Measurements from ENCODE around the gene ASS1.

Gene ASS1

GRCh38 chr9:130470950-130471349, 26.2 kb downstream of the ASS1 start:
- H3K9ac ChIP-seq (ENCODE audit: low read length) = no peak overlapping the region
- no peak overlapping the region for H3K27ac ChIP-seq (ENCODE audit: low read depth, low read length)
- no peaks in the 10 kb centered on the region for H3K36me3 ChIP-seq (ENCODE audit: insufficient read depth, low read length)
- H3K27me3 ChIP-seq (ENCODE audit: control insufficient read depth in 1 of 2, insufficient read depth in 2 of 2, low read length in 2 of 2) = no peaks in the 10 kb centered on the region
- no peak overlapping the region for H3K4me3 ChIP-seq (ENCODE audit: low read depth in 1 of 2, low read length in 2 of 2)
- no peaks in the 10 kb centered on the region for H3K4me1 ChIP-seq (ENCODE audit: insufficient read depth, low read length)
- no peaks in the 10 kb centered on the region for H3K9me3 ChIP-seq (ENCODE audit: low read length)

- Histone ChIP-seq H3K27ac (ENCODE audit: low read depth, low read length) (no peak overlapping the region), H3K9ac (ENCODE audit: low read length) (no peak overlapping the region), H3K9me3 (ENCODE audit: low read length) (no peaks in the 10 kb centered on the region), H3K4me1 (ENCODE audit: insufficient read depth, low read length) (no peaks in the 10 kb centered on the region), H3K27me3 (ENCODE audit: control insufficient read depth in 1 of 2, insufficient read depth in 2 of 2, low read length in 2 of 2) (no peaks in the 10 kb centered on the region), H3K36me3 (ENCODE audit: insufficient read depth, low read length) (no peaks in the 10 kb centered on the region), H3K4me3 (ENCODE audit: low read depth in 1 of 2, low read length in 2 of 2) (no peak overlapping the region)
These were observed 26.8 kb downstream of the ASS1 start for GRCh38 chr9:130471411-130472183.

GRCh38 chr9:130472184-130472705, 27.5 kb downstream of the ASS1 start:
- Histone ChIP-seq H3K36me3 (ENCODE audit: insufficient read depth, low read length) (no peaks in the 10 kb centered on the region), H3K4me1 (ENCODE audit: insufficient read depth, low read length) (no peaks in the 10 kb centered on the region), H3K27me3 (ENCODE audit: control insufficient read depth in 1 of 2, insufficient read depth in 2 of 2, low read length in 2 of 2) (no peaks in the 10 kb centered on the region)

DNA sequence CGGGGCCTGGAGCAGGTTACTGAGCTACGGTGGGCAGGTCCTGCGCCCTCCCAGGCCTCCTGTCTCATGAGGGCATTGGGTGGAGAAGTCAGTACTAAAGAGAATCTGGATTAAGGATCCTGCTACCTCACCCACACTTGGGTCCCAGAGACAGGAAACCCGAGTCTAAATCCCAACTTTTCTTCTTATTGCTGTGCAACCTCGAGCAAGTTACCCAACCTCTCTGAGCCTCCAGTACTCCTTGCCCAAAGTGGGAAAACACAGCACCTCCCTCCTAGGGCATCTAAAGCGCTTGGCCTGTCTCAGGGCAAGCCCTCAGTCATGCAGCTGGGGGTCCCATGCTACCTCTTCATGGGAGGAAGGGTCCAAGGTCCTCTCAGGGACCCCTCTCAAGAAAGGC, 28.2 kb downstream of the ASS1 start:
- no peak overlapping the region for H3K27ac ChIP-seq (ENCODE audit: low read depth, low read length)
- no peak overlapping the region for H3K4me3 ChIP-seq (ENCODE audit: low read depth in 1 of 2, low read length in 2 of 2)
- H3K9me3 ChIP-seq (ENCODE audit: low read length) = no peaks in the 10 kb centered on the region
- H3K36me3 ChIP-seq (ENCODE audit: insufficient read depth, low read length) = no peaks in the 10 kb centered on the region
- H3K27me3 ChIP-seq (ENCODE audit: control insufficient read depth in 1 of 2, insufficient read depth in 2 of 2, low read length in 2 of 2) = no peaks in the 10 kb centered on the region
- H3K9ac ChIP-seq (ENCODE audit: low read length) = no peak overlapping the region
- no peaks in the 10 kb centered on the region for H3K4me1 ChIP-seq (ENCODE audit: insufficient read depth, low read length)

More at GRCh38 chr9:130472184-130472705, 27.5 kb downstream of the ASS1 start:
- Histone ChIP-seq H3K9me3 (ENCODE audit: low read length) (no peaks in the 10 kb centered on the region), H3K9ac (ENCODE audit: low read length) (no peak overlapping the region), H3K27ac (ENCODE audit: low read depth, low read length) (no peak overlapping the region), H3K4me3 (ENCODE audit: low read depth in 1 of 2, low read length in 2 of 2) (no peak overlapping the region)

DNA sequence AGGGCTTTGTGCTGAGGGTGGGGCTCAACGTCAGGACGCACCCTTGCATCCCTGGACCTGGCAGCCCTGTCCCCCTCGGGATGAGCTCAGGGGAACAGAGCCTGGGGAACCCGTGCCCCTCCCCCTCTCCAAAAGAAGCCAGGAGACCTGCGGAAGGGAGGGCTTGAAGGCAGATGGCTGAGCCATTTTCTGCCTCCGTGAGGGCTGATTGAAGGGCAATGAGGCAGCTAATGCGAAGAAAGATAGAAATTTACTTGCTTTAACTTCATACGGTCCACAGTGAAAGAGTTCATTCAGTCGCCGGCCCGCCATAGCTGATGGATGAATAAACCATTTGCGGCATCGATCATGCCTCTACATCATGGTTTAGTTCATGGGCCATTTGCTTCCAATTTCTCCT, 28.8 kb downstream of the ASS1 start:
- no peaks in the 10 kb centered on the region for H3K27me3 ChIP-seq (ENCODE audit: control insufficient read depth in 1 of 2, insufficient read depth in 2 of 2, low read length in 2 of 2)
- H3K36me3 ChIP-seq (ENCODE audit: insufficient read depth, low read length) = no peaks in the 10 kb centered on the region
- no peak overlapping the region for H3K4me3 ChIP-seq (ENCODE audit: low read depth in 1 of 2, low read length in 2 of 2)
- H3K9ac ChIP-seq (ENCODE audit: low read length) = no peak overlapping the region
- no peaks in the 10 kb centered on the region for H3K4me1 ChIP-seq (ENCODE audit: insufficient read depth, low read length)
- no peak overlapping the region for H3K27ac ChIP-seq (ENCODE audit: low read depth, low read length)
- H3K9me3 ChIP-seq (ENCODE audit: low read length) = no peaks in the 10 kb centered on the region

- Histone ChIP-seq H3K27ac (ENCODE audit: low read depth, low read length) (no peak overlapping the region), H3K27me3 (ENCODE audit: control insufficient read depth in 1 of 2, insufficient read depth in 2 of 2, low read length in 2 of 2) (no peaks in the 10 kb centered on the region), H3K9me3 (ENCODE audit: low read length) (no peaks in the 10 kb centered on the region), H3K4me1 (ENCODE audit: insufficient read depth, low read length) (no peaks in the 10 kb centered on the region), H3K36me3 (ENCODE audit: insufficient read depth, low read length) (no peaks in the 10 kb centered on the region), H3K9ac (ENCODE audit: low read length) (no peak overlapping the region), H3K4me3 (ENCODE audit: low read depth in 1 of 2, low read length in 2 of 2) (no peak overlapping the region)
These were observed 29.3 kb downstream of the ASS1 start for GRCh38 chr9:130474106-130474505.

- H3K9me3 ChIP-seq (ENCODE audit: low read length) = no peaks in the 10 kb centered on the region
- no peak overlapping the region for H3K4me3 ChIP-seq (ENCODE audit: low read depth in 1 of 2, low read length in 2 of 2)
- H3K27me3 ChIP-seq (ENCODE audit: control insufficient read depth in 1 of 2, insufficient read depth in 2 of 2, low read length in 2 of 2) = no peaks in the 10 kb centered on the region
- no peaks in the 10 kb centered on the region for H3K4me1 ChIP-seq (ENCODE audit: insufficient read depth, low read length)
- H3K36me3 ChIP-seq (ENCODE audit: insufficient read depth, low read length) = no peaks in the 10 kb centered on the region
- H3K27ac ChIP-seq (ENCODE audit: low read depth, low read length) = no peak overlapping the region
- H3K9ac ChIP-seq (ENCODE audit: low read length) = no peak overlapping the region
These were observed 31.5 kb downstream of the ASS1 start for GRCh38 chr9:130476151-130476730.

- Histone ChIP-seq H3K27me3 (ENCODE audit: control insufficient read depth in 1 of 2, insufficient read depth in 2 of 2, low read length in 2 of 2) (no peaks in the 10 kb centered on the region), H3K36me3 (ENCODE audit: insufficient read depth, low read length) (no peaks in the 10 kb centered on the region), H3K9ac (ENCODE audit: low read length) (no peak overlapping the region)
These were observed 32.8 kb downstream of the ASS1 start for GRCh38 chr9:130477564-130477963.

GRCh38 chr9:130478152-130478551, 33.4 kb downstream of the ASS1 start:
- Histone ChIP-seq H3K36me3 (ENCODE audit: insufficient read depth, low read length) (no peaks in the 10 kb centered on the region), H3K9me3 (ENCODE audit: low read length) (no peaks in the 10 kb centered on the region), H3K9ac (ENCODE audit: low read length) (no peak overlapping the region), H3K4me3 (ENCODE audit: low read depth in 1 of 2, low read length in 2 of 2) (no peak overlapping the region), H3K27me3 (ENCODE audit: control insufficient read depth in 1 of 2, insufficient read depth in 2 of 2, low read length in 2 of 2) (no peaks in the 10 kb centered on the region), H3K4me1 (ENCODE audit: insufficient read depth, low read length) (no peaks in the 10 kb centered on the region), H3K27ac (ENCODE audit: low read depth, low read length) (no peak overlapping the region)

More at GRCh38 chr9:130477564-130477963, 32.8 kb downstream of the ASS1 start:
- Histone ChIP-seq H3K4me3 (ENCODE audit: low read depth in 1 of 2, low read length in 2 of 2) (no peak overlapping the region), H3K4me1 (ENCODE audit: insufficient read depth, low read length) (no peaks in the 10 kb centered on the region), H3K27ac (ENCODE audit: low read depth, low read length) (no peak overlapping the region), H3K9me3 (ENCODE audit: low read length) (no peaks in the 10 kb centered on the region)

- no peak overlapping the region for H3K27ac ChIP-seq (ENCODE audit: low read depth, low read length)
- no peaks in the 10 kb centered on the region for H3K4me1 ChIP-seq (ENCODE audit: insufficient read depth, low read length)
- no peak overlapping the region for H3K9ac ChIP-seq (ENCODE audit: low read length)
- no peak overlapping the region for H3K4me3 ChIP-seq (ENCODE audit: low read depth in 1 of 2, low read length in 2 of 2)
- no peaks in the 10 kb centered on the region for H3K9me3 ChIP-seq (ENCODE audit: low read length)
- H3K36me3 ChIP-seq (ENCODE audit: insufficient read depth, low read length) = no peaks in the 10 kb centered on the region
- H3K27me3 ChIP-seq (ENCODE audit: control insufficient read depth in 1 of 2, insufficient read depth in 2 of 2, low read length in 2 of 2) = no peaks in the 10 kb centered on the region
These were observed 34.2 kb downstream of the ASS1 start for GRCh38 chr9:130478736-130479575.

DNA sequence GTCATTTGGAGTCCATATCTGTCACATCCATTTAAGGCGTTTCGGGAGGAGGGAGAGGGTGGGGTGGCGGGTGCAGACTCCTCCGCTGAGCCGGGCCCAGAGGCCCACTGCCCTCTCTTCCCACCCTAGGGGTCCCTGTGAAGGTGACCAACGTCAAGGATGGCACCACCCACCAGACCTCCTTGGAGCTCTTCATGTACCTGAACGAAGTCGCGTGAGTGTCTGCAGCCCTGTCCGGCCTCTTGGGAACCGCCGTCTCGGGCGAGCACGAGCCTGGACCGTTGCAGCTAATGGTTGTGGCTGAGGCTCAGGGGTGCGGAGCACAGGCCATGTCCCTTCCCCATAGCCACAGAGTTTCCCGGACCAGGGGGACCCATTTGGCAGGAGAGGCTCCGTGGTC, 34.8 kb downstream of the ASS1 start:
- no peaks in the 10 kb centered on the region for H3K9me3 ChIP-seq (ENCODE audit: low read length)
- no peaks in the 10 kb centered on the region for H3K36me3 ChIP-seq (ENCODE audit: insufficient read depth, low read length)
- H3K27me3 ChIP-seq (ENCODE audit: control insufficient read depth in 1 of 2, insufficient read depth in 2 of 2, low read length in 2 of 2) = no peaks in the 10 kb centered on the region
- H3K9ac ChIP-seq (ENCODE audit: low read length) = no peak overlapping the region
- no peak overlapping the region for H3K27ac ChIP-seq (ENCODE audit: low read depth, low read length)
- H3K4me1 ChIP-seq (ENCODE audit: insufficient read depth, low read length) = no peaks in the 10 kb centered on the region
- no peak overlapping the region for H3K4me3 ChIP-seq (ENCODE audit: low read depth in 1 of 2, low read length in 2 of 2)

All from muscle layer of colon (tissue), 2 donors.